Peyer's patch (tissue), 4 donors: Measurements from ENCODE around the gene SYNDIG1.

Source experiments
- POLR2A ChIP-seq, 2 donors: fragments of 450-650 bp; IDR thresholded peaks; one replicate each; pipeline ENCODE4 v1.5.1; 2017; ENCODE audit warnings: antibody characterized with exemption in 2 of 2, mild to moderate bottlenecking in 2 of 2, moderate library complexity in 2 of 2
- TF ChIP-seq, protein P1 (sequence below), 6 experiments: fragments of 450-650 bp in 4 of 6; fragments of 200-600 bp in 2 of 6; sonication (generic) in 1 of 6; IDR thresholded peaks; one replicate each; pipeline ENCODE4 v1.5.1; 2017 to 2019; ENCODE audit warnings: antibody characterized with exemption in 6 of 6, mild to moderate bottlenecking in 3 of 6, moderate library complexity in 1 of 6

GRCh38 chr20:24481173-24481572 lies 11.7 kb downstream of the SYNDIG1 start:
- TF ChIP-seq, protein P1, sequence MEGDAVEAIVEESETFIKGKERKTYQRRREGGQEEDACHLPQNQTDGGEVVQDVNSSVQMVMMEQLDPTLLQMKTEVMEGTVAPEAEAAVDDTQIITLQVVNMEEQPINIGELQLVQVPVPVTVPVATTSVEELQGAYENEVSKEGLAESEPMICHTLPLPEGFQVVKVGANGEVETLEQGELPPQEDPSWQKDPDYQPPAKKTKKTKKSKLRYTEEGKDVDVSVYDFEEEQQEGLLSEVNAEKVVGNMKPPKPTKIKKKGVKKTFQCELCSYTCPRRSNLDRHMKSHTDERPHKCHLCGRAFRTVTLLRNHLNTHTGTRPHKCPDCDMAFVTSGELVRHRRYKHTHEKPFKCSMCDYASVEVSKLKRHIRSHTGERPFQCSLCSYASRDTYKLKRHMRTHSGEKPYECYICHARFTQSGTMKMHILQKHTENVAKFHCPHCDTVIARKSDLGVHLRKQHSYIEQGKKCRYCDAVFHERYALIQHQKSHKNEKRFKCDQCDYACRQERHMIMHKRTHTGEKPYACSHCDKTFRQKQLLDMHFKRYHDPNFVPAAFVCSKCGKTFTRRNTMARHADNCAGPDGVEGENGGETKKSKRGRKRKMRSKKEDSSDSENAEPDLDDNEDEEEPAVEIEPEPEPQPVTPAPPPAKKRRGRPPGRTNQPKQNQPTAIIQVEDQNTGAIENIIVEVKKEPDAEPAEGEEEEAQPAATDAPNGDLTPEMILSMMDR (IDR thresholded peaks at IDR 0.05): no peak
- no peak for TF ChIP-seq POLR2A (IDR thresholded peaks at IDR 0.05)
